GM18505 (cell line): ENCODE measurements around the gene MYCN.

Source experiments
- ATAC-seq: cut with Tn5 transposase; IDR thresholded peaks from one replicate; pipeline ENCODE4 v1.9.1; 2021; ENCODE audit not compliant: unreplicated experiment
- POLR2A ChIP-seq: IDR thresholded peaks from 4 replicates; pipeline ENCODE4 v1.6.1; 2011; ENCODE audit warnings: borderline replicate concordance; ENCODE audit not compliant: insufficient read depth, insufficient read length; ENCODE audit errors: extremely low read depth

MYCN gene

GRCh38 chr2:15981646-15982045 is 41.3 kb downstream of the MYCN start:
- no peak for ATAC-seq

GRCh38 chr2:15982285-15983044 is 42.1 kb downstream of the MYCN start:
- ATAC-seq: no peak
- TF ChIP-seq POLR2A: no peak

More at GRCh38 chr2:15981646-15982045, 41.3 kb downstream of the MYCN start:
- TF ChIP-seq POLR2A: no peak

GRCh38 chr2:15983496-15983895 is 43.1 kb downstream of the MYCN start:
- TF ChIP-seq POLR2A: no peak
- no peak for ATAC-seq

- ATAC-seq: no peak
- no peak for TF ChIP-seq POLR2A
Measured at GRCh38 chr2:15984368-15985255, 44.3 kb downstream of the MYCN start.

- no peak for TF ChIP-seq POLR2A
- ATAC-seq: no peak
Measured at GRCh38 chr2:15985531-15985930, 45.2 kb downstream of the MYCN start.

GRCh38 chr2:15986068-15986560 is 45.8 kb downstream of the MYCN start:
- no peak for TF ChIP-seq POLR2A
- no peak for ATAC-seq

- ATAC-seq: no peak
Measured at GRCh38 chr2:15986644-15987043, 46.3 kb downstream of the MYCN start.

GRCh38 chr2:15988733-15989132 is 48.4 kb downstream of the MYCN start:
- TF ChIP-seq POLR2A: no peak
- ATAC-seq: no peak

More at GRCh38 chr2:15986644-15987043, 46.3 kb downstream of the MYCN start:
- TF ChIP-seq POLR2A: no peak

- TF ChIP-seq POLR2A: no peak
- ATAC-seq: no peak
Measured at GRCh38 chr2:15989559-15989958, 49.2 kb downstream of the MYCN start.

GRCh38 chr2:15990151-15991101 is 50.1 kb downstream of the MYCN start:
- TF ChIP-seq POLR2A: no peak
- no peak for ATAC-seq

GRCh38 chr2:15991231-15991630 is 50.9 kb downstream of the MYCN start:
- TF ChIP-seq POLR2A: no peak

GRCh38 chr2:15992457-15993231 is 52.3 kb downstream of the MYCN start:
- ATAC-seq: no peak
- TF ChIP-seq POLR2A: no peak

More at GRCh38 chr2:15991231-15991630, 50.9 kb downstream of the MYCN start:
- no peak for ATAC-seq
